GM18858 (cell line): ENCODE measurements around the gene KRT16.
"Not testable (repeated sequence)": the region's sequence is repeated elsewhere in the genome, so short reads cannot be mapped to it uniquely, and the experiment has no call there.

Source experiments
- ATAC-seq: cut with Tn5 transposase; IDR thresholded peaks from one replicate; pipeline ENCODE4 v1.9.1; 2021; ENCODE audit not compliant: unreplicated experiment

Gene KRT16

DNA sequence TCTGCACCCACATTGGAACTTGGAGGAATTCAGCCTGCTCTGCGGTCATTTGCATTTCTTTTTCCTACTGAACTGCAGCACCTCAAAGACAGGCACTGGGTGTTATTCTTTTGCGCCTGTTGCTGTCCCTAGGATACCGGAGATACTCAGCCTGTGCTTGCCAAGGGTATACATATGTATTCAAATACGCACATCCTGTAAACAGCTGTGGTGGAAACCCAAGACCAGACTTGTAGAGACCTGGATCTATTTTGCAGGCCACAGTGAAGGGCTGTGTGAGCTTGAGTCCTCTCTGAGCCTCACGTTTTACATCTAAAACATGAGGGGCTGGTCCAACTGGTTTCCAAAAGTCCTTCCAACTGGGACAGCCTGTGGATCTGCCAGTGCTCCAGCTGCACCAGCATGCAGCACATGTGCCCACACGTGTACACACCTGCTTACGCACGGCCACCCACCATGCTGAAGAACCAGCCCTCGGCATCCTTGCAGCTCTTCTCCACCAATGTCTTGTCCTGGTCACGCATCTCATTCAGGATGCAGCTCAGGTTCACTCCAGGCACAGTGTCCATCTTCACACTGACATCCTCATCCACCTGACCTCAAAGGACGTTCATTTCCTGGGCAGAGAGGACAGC, 16.2 kb upstream of the KRT16 start:
- ATAC-seq: not testable (repeated sequence)

GRCh38 chr17:41628073-41628370, 15.5 kb upstream of the KRT16 start:
- ATAC-seq: not testable (repeated sequence)

GRCh38 chr17:41627316-41628072, 14.9 kb upstream of the KRT16 start:
- no peak for ATAC-seq

GRCh38 chr17:41626914-41627295, 14.3 kb upstream of the KRT16 start:
- not testable (repeated sequence) for ATAC-seq

DNA sequence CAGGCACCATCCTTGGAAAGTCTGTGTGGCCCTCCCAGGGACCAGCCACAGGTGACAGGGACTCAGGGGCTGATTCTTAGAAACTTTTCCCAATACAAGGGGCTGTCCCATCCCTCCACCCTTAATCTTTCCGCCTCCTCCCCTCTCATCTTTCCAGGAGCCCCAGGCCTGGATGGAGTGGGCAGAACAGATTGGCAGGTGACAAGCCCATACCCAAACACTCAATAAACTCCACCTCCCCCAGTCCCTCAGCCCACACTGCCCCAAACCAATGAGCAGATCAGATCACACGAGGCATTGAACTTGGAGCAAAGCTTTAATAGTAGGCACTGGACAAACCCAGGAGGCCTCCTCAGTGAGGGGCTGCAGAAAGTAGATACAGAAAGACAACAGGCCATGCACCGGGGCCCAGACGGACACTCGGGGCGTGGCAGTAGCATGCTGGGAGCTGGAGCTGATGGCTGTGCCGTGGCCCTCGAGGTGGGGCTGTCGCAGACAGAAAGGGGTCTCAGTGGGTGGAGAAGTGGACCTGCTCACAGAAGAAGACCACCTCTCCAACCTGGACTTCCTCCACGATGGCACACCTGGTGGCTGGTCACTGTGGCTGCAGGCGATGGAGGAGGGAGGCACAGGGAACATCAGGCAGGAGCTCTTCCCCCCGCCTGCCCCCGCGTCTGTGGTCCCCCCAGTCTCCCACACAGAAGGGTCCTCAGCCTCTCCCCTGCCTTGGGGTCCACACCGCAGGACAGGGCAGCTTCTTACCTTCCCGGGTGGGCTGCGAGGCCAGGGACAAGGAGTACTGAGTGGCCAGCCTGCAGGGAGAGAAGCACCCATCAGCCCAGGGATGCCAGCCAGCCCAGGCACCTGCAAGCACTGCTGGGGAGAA, 13.7 kb upstream of the KRT16 start:
- not testable (repeated sequence) for ATAC-seq

DNA sequence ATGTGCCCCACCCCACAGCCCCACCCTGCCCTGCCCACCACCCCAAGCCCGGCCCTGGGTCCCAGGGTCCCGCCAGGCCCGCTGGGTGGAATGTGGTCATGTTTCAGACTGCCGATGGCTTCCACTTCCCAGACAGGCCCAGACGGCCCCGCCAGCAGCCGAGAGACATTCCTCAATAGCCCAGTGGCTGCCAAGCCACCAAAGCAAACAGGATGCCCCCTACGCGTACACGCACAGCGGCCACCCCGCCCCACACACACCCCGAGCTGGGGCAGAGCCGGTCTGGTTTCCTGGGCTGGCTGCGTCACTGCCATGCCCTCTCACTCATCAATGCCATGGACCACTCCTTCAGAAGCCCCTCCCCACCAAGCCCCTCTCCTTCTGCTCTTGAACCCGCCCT, 13.0 kb upstream of the KRT16 start:
- ATAC-seq: no peak

GRCh38 chr17:41624208-41625101, 11.9 kb upstream of the KRT16 start, which contains the start of gene KRT17:
Gene KRT17, minus strand, starts transcription at chr17:41624575. Its CDS starts 66 bp downstream, at chr17:41624509.
- no peak for ATAC-seq

DNA sequence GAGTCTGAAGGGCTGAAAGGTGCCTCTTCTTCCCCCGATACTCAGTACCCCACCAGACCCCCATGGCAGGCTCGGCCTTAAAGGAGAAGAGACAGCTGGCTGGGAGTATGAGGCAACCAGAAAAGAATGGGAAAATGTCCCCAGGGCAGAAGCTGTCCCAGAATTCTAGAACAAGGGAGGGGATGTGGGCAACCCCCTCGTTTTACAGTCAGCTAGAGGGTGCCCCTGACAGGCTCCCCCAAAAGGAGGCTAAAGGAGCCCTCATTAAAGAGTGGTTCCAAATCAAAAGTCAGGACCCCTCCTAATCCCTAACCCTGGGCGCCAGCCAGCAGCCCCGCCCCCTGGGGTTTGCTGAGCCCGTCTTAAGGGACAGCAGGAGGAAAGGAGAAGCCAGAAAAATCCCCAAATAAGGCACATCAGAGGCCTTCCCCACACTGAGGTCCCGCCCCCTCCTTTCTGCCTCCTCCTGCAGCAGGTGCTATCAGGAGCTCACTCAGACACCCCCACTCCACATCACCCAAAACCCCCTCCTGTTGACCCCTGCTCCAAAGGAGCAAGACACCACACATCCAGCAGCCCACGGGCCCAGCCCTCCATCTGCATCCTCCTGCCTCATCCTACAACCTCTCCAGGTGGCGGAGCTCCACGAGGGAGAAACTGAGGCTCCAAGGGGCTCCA, 10.8 kb upstream of the KRT16 start:
- ATAC-seq: not testable (repeated sequence)

- ATAC-seq: not testable (repeated sequence)
Observed at GRCh38 chr17:41622340-41623183, 10.0 kb upstream of the KRT16 start.

- no peak for ATAC-seq
Observed at GRCh38 chr17:41621916-41622315, 9.3 kb upstream of the KRT16 start.

DNA sequence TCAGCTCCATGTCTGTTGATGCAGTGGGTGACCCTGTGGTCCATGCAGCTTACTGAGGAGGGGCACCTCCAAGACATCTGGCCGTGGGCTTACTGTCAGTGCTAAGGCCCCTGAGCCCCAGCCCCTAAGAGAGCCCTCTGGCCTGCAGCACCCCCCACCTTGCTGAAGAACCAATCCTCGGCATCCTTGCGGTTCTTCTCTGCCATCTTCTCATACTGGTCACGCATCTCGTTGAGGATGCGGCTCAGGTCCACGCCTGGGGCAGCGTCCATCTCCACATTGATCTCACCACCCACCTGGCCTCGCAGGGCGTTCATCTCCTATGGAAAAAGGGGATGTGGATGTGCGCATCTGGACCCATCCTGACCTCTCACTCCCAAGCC, 8.9 kb upstream of the KRT16 start:
- ATAC-seq: not testable (repeated sequence)

- no peak for ATAC-seq
Observed at GRCh38 chr17:41620583-41621434, 8.2 kb upstream of the KRT16 start.

GRCh38 chr17:41619927-41620582, 7.5 kb upstream of the KRT16 start:
- ATAC-seq: not testable (repeated sequence)

DNA sequence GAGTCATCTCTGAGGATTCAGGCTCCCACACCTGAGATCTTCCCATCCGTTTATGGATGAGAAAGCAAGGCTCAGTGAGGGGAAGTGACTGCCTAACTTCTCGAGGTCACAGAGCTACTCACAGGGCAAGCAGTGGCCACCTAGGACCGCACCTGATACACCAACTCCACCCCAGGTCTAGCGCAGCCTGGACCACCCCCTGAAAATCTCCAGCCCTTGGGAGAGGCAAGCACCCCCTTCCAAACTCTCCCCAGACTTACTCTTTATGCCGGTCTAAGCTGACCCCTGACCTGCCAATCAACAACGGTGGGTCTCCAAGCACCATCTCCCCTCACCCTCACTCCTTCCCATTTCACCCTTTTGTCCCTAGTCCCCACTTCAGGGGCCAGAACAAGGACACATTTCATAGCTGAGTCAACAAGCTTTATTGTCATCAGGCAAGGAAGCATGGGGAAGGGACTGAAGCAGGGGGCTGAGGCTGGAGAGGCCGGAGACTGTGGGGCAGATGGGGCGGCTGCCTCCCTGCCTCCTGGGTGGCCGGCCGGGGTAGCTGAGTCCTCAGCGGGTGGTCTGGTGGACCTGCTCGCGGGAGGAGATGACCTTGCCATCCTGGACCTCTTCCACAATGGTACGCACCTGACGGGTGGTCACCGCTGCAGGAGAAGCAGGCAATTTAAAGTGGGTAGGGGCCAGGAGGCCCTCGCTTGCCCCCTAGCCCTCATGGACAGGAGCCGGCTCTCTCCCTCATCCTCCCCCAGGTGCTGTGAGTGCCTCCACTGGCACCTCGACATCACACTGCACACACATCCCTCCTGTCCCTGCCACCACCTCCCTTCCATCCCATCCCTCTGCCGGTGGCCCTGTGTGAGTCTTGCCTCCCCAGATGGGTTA, 6.7 kb upstream of the KRT16 start:
- ATAC-seq: no peak

- ATAC-seq: no peak
Observed at GRCh38 chr17:41618341-41619035, 5.9 kb upstream of the KRT16 start.

GRCh38 chr17:41617698-41618097, 5.1 kb upstream of the KRT16 start:
- no peak for ATAC-seq
